Activated T-cell treated with anti-CD3 and anti-CD28 coated beads for 4 hours (primary cell): ENCODE measurements around the gene INTS13.
"Not testable (repeated sequence)": the region's sequence is repeated elsewhere in the genome, so short reads cannot be mapped to it uniquely, and the experiment has no call there.

Source experiments
- DNase-seq: peaks from one replicate; pipeline ENCODE4 v3.0.0-alpha.2; 2020

Gene INTS13

GRCh38 chr12:26935636-26936378 lies 2.0 kb downstream of the INTS13 start:
- no peak for DNase-seq

- no peak for DNase-seq
Observed at GRCh38 chr12:26929590-26929989, 8.2 kb downstream of the INTS13 start.

DNA sequence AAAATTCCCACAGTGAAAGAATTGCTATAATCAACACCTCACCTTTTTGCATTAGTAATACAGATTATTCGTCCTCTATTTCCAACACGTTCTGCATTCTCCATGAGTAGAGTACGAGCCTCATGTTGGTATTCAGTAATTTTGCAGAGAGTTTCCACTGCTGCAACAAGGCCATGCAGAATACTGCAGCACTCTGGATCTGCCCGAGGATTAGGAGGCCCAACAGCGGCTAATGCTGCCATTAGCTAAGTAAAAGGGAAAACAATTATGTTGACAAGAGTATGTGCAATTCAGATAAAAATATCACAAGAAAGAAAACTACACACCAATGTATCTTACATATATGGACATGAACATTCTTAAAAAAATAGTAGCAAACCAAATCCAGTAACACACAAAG lies 9.1 kb downstream of the INTS13 start:
- no peak for DNase-seq

DNA sequence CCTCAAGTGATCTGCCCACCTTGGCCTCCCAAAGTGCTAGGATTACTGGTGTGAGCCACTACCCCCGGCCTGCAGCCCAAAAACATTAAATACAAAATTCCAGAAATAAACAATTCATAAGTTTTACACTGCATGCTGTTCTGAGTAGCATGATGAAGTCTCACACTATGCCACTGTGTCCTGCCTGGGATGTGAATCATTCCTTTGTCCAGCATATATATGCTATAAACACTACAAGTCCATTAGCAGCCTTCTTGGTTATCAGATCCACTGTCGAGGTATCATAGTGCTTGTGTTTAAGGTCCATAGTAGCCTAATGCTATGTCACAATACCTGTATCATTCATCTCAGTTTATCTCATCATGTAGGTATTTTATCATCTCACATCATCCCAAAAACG lies 15.9 kb downstream of the INTS13 start:
- DNase-seq: no peak

DNA sequence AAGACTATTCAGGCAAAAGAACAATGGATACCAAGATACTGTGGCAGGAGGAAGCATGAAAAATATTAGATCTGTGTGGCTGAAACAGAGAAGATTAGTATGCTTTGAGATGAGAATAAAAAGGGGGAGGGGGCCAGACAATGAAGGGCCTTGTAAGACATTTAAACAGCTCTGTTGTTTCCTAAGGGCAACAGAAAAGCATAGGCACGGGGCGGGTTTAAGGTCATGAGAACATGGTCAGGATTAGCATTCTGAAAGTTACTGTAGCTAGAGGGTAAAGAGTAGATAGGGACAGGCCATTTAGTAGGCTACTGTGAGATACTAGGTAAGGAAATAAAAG lies 18.6 kb downstream of the INTS13 start:
- DNase-seq: no peak

DNA sequence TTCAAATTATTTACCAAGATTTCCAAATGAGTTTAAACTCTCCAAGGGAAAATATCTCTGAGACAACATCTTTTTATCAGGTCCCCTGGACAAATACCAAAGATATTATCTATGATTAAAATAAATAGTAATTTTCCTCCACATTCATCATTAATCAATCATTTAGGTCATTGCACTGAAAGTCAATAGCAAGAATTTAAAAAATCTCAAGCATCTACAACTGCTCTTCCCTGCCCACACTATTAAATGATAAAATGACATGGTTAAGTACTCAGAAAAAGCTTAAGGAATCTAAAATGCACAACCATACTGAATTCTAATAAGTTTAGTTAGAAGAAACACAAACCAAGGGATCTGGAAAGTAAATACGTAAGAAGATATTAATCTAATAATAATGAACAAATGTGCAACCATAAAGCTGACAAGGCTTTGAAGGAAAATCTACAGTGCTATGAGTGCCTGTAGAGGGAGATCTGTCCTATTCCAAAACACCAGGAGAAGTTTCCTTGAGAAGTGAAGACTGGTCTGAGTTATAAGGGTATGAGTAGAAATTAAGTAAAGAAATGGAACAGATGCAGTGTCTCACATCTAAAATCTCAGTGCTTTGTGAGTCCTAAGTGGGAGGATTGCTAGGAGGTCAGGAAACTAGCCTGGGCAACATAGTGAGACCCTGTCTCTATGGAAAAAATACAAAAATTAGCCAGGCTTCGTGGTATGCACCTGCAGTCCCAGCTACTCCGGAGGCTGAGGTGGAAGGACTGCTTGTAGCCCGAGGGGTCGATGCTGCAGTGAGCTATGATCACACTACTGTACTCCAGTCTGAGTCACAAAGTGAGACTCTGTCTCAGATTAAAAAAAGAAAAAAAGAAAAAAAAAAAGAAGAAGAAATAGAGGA lies 19.2 kb downstream of the INTS13 start:
- no peak for DNase-seq

DNA sequence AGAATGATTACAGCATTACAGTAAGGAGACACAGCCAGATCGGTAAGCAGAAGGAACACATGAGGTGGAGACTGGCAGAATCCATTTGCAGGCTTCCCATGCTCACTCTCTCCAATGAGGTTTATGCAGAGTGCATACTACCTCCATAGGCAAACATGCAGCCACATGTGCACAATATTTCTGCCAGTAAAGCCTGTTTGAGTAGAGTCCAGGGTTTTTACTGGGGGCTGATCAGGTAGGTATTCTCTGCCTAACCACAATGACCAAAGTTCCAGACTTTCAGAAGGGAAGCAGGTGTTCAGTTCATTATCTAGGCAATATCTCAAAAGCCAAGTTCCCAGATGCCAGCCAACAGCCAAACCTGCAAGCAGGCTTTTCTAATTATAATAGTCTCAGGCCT lies 31.1 kb downstream of the INTS13 start:
- no peak for DNase-seq

- no peak for DNase-seq
Observed at GRCh38 chr12:26906024-26906423, 31.8 kb downstream of the INTS13 start.

- DNase-seq: not testable (repeated sequence)
Observed at GRCh38 chr12:26903396-26903795, 34.4 kb downstream of the INTS13 start.

GRCh38 chr12:26896913-26897312 lies 40.9 kb downstream of the INTS13 start:
- DNase-seq: no peak

DNA sequence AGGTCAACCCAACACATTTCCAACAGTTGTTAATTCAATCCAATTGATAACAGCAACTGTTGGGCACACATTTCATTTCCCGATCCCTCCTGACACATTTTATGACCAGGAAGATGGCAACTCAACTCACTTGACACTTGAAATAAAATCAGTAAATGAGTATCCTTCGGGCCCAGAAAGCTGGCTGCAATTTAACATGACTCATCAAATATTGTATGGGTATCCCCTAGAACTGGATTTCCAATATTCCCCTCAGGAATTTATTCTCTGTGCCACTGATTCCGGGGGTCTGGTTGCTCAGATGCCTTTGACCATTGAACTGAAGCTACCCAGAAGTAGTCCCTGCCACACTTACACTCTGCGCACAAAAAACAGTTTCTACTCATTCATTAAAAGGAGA lies 42.1 kb downstream of the INTS13 start:
- DNase-seq: no peak

- DNase-seq: no peak
Observed at GRCh38 chr12:26891704-26892103, 46.1 kb downstream of the INTS13 start.

- no peak for DNase-seq
Observed at GRCh38 chr12:26890784-26891183, 47.0 kb downstream of the INTS13 start.

- DNase-seq: peak; percentile 80
Observed at GRCh38 chr12:26884765-26885576, 52.8 kb downstream of the INTS13 start.

- DNase-seq: no peak
Observed at GRCh38 chr12:26880625-26881024, 57.2 kb downstream of the INTS13 start.

GRCh38 chr12:26878661-26879119 lies 59.1 kb downstream of the INTS13 start:
- no peak for DNase-seq

DNA sequence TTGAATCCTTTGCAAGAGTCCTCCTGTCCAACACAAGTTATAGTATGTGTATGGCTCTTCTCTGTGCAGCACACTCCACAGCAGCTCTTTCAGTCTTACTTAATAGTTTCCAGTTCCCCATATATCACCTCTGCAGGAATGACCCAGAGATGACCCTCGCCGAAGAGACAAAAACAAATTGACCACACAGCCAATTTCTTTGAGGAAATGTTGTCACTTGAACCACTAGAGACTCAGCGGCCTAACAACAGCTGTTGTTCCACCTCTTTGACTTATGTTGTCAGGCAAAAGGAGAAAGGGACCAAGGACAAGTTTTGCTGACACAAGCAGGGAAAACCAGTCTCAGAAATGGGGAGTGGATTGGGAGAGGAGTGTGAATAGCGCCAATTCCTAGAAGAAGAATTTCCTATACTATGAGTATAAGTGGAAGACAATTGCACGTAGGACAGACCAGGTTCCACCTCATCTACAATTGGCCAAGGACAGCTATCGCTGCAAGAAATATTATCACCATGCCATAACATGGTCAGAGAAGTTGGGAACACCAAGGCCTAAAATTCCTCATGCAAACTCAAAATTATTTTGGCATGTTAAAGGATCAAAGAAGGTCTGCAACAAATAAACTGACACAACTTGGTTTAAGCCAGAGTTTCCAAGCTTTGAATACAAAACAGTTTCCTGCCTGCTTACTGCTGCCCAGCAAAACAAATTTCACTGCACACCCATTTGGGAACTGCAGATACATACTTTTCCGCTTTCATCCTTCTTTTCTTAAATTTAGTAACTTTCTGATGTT lies 63.1 kb downstream of the INTS13 start:
- DNase-seq: no peak

- DNase-seq: no peak
Observed at GRCh38 chr12:26872625-26873024, 65.2 kb downstream of the INTS13 start.

DNA sequence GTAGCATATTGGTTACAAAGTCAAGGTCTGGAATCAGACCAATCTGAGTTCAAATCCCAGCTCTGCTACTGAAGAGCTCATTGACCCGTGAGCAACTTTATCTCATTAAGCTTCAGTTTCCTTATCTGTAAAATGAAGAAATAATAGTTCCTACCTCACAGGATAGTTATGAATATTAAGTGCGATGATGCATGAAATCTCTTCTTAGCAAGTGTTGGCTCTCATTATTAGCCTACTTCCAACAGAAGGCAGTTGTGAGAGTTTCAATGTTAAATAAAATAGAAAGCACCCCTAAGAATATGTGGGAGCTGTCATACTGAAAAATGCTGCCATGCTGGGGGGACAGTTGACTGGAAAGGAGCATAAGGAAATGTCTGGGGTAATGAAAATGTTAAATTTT lies 65.8 kb downstream of the INTS13 start:
- no peak for DNase-seq

GRCh38 chr12:26870491-26871419 lies 67.0 kb downstream of the INTS13 start:
- no peak for DNase-seq

GRCh38 chr12:26869908-26870459 lies 67.8 kb downstream of the INTS13 start:
- DNase-seq: no peak
